BE2C (cell line): ENCODE results near the gene ZBTB11.

Experiments used
- DNase-seq: peaks from one replicate; pipeline ENCODE4 v3.0.0-alpha.2; 2020
- H3K27me3 ChIP-seq: fragments of 250-450 bp; sonication (Bioruptor Pico); 2 replicates; pipeline ENCODE4 v1.5.1; 2020; ENCODE audit warnings: mild to moderate bottlenecking
- H3K36me3 ChIP-seq: fragments of 250-450 bp; sonication (Bioruptor Pico); 2 replicates; pipeline ENCODE4 v1.5.1; 2020; ENCODE audit warnings: mild to moderate bottlenecking
- H3K4me1 ChIP-seq: fragments of 250-450 bp; sonication (Bioruptor Pico); 2 replicates; pipeline ENCODE4 v1.5.1; 2020
- H3K4me3 ChIP-seq: 2 replicates; pipeline ENCODE4 v1.5.1; 2011; ENCODE audit warnings: low read depth, low read length
- H3K9me3 ChIP-seq: fragments of 250-450 bp; sonication (Bioruptor Pico); 2 replicates; pipeline ENCODE4 v1.5.1; 2020
- TF ChIP-seq, protein P1 (sequence below): IDR thresholded peaks from 2 replicates; pipeline ENCODE4 v1.5.1; 2012; ENCODE audit warnings: mild to moderate bottlenecking, low read depth, low read length

ZBTB11 gene

DNA sequence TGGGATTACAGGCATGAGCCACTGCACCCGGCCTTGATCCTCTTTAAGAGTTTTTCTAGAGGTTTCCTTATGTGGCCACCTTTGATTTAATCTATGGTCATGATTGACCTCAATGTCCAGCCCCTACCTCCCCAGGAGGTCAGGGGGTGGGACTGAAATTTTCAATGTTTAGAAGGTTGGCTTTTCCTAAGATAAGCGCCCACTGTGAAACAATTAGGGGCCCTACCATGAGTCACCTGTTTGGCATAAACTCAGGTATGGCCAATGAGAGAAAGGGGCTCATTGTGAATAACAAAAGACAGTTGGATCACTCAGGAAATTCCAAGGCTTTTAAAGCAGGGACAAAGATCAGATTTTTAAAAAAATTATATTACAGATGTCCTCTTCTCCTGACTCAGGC is 51.1 kb downstream of the ZBTB11 start:
- DNase-seq, result no peak
- Histone ChIP-seq H3K4me1 (no peaks in the 10 kb centered on the region), H3K4me3 (no peak overlapping the region), H3K36me3 (no peaks in the 10 kb centered on the region), H3K9me3 (no peaks in the 10 kb centered on the region), H3K27me3 (no peaks in the 10 kb centered on the region)
- TF ChIP-seq, protein P1, sequence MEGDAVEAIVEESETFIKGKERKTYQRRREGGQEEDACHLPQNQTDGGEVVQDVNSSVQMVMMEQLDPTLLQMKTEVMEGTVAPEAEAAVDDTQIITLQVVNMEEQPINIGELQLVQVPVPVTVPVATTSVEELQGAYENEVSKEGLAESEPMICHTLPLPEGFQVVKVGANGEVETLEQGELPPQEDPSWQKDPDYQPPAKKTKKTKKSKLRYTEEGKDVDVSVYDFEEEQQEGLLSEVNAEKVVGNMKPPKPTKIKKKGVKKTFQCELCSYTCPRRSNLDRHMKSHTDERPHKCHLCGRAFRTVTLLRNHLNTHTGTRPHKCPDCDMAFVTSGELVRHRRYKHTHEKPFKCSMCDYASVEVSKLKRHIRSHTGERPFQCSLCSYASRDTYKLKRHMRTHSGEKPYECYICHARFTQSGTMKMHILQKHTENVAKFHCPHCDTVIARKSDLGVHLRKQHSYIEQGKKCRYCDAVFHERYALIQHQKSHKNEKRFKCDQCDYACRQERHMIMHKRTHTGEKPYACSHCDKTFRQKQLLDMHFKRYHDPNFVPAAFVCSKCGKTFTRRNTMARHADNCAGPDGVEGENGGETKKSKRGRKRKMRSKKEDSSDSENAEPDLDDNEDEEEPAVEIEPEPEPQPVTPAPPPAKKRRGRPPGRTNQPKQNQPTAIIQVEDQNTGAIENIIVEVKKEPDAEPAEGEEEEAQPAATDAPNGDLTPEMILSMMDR, result no peak

DNA sequence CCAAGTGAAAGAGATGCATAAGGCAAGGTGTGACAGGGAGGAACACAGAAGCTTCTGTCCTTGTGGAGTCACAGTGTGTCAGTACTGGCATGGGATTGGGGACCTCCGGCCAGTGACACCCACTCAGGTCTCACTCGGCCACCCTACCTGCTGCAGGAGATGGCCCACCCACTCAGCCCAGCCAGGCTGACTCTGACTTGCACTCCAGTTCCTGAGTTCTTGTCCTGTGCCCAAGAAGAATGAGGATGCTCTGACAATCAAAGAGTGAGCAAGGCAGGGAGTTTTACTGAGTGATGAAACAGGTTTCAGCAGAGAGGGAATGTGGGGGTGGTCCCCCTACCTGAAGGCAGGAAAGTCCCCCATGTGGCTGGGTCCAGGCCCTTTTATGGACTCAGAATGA is 52.1 kb downstream of the ZBTB11 start:
- Histone ChIP-seq H3K9me3 (no peaks in the 10 kb centered on the region), H3K36me3 (no peaks in the 10 kb centered on the region), H3K4me1 (no peaks in the 10 kb centered on the region), H3K27me3 (no peaks in the 10 kb centered on the region), H3K4me3 (no peak overlapping the region)
- TF ChIP-seq, protein P1, result no peak
- DNase-seq, result no peak

- H3K4me1 ChIP-seq, result no peaks in the 10 kb centered on the region
- no peaks in the 10 kb centered on the region for H3K27me3 ChIP-seq
- no peaks in the 10 kb centered on the region for H3K36me3 ChIP-seq
- no peak for DNase-seq
- no peak overlapping the region for H3K4me3 ChIP-seq
- TF ChIP-seq, protein P1, result no peak
- H3K9me3 ChIP-seq, result no peaks in the 10 kb centered on the region
Measured at GRCh38 chr3:101623656-101624055, 53.3 kb downstream of the ZBTB11 start.

GRCh38 chr3:101619734-101620133 is 57.2 kb downstream of the ZBTB11 start:
- no peaks in the 10 kb centered on the region for H3K36me3 ChIP-seq
- DNase-seq, result no peak
- TF ChIP-seq, protein P1, result no peak
- no peaks in the 10 kb centered on the region for H3K4me1 ChIP-seq
- no peaks in the 10 kb centered on the region for H3K9me3 ChIP-seq
- H3K4me3 ChIP-seq, result no peak overlapping the region
- H3K27me3 ChIP-seq, result no peaks in the 10 kb centered on the region

DNA sequence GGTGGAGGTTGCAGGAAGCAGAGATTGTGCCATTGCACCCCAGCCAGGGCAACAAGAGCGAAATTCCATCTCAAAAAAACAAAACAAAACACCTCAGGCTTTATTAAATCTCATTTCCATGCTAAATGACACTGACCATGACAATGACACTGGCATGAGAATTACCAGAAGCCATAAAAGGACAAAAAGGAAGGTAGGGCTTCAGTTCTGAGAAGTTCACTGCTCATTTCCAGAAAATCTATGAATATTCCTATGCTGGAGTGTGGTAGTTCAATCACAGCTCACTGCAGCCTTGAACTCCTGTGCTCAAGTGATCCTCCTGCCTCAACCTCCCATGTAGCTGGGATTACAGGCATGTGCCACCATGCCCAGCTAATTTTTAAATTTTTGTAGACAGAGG is 58.2 kb downstream of the ZBTB11 start:
- Histone ChIP-seq H3K4me1 (no peaks in the 10 kb centered on the region), H3K27me3 (no peaks in the 10 kb centered on the region), H3K9me3 (no peaks in the 10 kb centered on the region), H3K4me3 (no peak overlapping the region), H3K36me3 (no peaks in the 10 kb centered on the region)
- TF ChIP-seq, protein P1, result no peak
- no peak for DNase-seq

GRCh38 chr3:101617478-101617877 is 59.5 kb downstream of the ZBTB11 start:
- Histone ChIP-seq H3K4me3 (no peak overlapping the region), H3K27me3 (no peaks in the 10 kb centered on the region), H3K4me1 (no peaks in the 10 kb centered on the region), H3K36me3 (no peaks in the 10 kb centered on the region), H3K9me3 (no peaks in the 10 kb centered on the region)
- no peak for DNase-seq
- TF ChIP-seq, protein P1, result no peak
